Measurements from ENCODE around the gene RETSAT.
A peak's percentile ranks its signal among the peaks of the same experiment; 100 is the strongest.
"Not testable (repeated sequence)": the region's sequence is repeated elsewhere in the genome, so short reads cannot be mapped to it uniquely, and the experiment has no call there.

The RETSAT gene

DNA sequence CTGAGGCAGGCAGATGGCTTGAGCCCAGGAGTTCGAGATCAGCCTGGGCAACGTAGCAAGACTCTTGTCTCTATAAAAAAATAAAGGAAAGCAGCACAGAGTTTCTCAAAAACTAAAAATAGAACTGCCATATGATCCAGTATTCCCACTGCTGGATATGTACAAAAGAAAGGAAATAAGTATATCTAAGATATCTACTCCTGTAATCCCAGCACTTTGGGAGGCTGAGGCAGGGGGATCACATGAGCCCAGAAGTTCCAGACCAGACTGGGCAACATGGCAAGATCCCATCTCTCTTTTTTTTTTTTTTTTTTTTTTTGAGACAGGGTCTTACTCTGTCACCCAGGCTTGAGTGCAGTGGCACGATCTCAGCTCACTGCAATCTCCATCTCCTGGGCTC is 24.6 kb downstream of the RETSAT start:
- DNase-seq, result not testable (repeated sequence)

DNA sequence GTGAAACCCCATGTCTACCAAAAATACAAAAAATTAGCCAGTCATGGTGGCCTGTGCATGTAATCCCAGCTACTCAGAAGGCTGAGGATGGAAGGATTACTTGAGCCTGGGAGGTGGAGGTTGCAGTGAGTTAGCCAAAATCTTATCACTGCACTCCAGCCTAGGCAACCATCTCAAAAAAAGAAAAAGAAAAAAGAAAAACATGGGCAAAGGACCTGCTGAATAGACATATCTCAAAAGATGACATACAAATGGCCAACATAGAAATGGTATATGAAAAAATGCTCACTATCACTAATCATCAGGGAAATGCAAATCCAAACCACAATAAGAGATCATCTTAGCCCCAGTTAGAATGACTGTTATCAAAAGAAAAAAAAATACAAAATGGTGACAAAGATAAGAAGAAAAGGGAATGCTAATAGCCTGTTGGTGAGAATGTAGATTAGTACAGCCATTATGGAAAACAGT is 25.1 kb downstream of the RETSAT start:
- DNase-seq, result no peak

DNA sequence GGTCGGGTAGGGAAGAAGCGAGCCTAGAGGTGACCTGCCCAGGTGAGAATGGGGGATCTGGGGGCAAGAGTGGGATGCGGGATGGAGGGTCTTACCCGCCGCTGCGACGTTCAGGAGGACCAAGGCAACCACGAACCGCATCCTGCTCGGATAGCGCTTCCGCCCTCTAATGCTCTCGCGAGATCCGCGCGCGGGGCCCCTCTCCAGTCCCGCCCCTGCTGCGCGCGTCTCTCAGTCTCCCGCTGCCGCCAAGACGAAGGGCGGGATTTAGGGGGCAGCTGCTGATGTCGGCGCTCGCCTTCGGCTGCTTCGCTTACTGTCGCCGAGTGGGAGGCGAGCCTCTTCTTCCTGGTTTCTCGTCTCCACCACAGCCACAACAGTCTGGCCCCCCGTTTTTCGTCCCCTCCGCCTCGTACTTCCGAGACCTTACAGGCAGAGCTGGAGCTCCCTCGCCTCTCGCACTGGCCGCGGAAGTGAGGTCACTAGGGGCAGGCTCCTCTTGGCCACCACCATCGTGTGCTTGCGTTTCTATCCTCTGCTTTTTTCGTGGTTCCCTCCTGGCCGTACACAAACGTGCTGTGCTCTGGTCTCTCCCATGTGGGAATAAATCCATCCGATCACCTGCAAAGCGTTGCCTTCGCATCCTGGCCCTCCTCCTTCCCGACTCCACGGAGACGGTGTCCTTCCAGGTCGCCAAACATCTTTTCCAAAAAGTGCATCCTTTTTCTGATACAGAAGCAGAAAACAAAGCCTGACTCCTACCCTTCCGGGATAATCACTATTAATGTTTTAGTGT is 26.3 kb downstream of the RETSAT start, which contains the start of gene TGOLN2:
TGOLN2 (minus strand) TSS at position 168 of the 796 bp plus-strand sequence; CDS start at position 141, 27 bp downstream.
- DNase-seq, result peak; percentile 81

DNA sequence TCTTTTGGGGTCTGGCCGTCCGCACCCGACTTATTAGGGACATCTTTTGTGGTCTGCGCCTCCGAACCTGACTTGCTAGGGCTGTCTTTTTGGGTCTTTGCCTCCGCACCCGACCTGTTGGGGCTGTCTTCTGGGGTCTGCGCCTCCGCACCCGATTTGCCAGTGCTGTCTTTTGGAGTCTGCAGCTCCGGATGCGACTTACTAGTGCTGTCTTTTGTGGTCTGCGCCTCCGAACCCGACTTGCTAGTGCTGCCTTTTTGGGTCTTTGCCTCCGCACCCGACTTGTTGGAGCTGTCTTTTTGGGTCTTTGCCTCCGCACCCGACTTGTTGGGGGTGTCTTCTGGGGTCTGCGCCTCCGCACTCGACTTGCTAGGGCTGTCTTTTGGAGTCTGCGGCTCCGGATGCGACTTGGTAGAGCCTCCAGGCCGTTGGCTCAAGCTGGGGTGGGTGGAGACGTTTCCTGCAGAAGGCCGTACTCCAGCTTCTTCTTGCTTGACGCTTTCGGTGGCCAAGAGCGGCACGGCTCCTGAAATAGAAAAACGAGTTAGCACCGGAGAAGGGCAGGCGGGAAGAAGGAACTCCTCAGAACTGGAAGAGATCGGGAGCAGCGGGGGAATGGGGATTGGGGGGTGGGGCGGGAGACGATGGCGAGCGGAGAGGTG is 27.0 kb downstream of the RETSAT start:
- DNase-seq, result no peak

DNA sequence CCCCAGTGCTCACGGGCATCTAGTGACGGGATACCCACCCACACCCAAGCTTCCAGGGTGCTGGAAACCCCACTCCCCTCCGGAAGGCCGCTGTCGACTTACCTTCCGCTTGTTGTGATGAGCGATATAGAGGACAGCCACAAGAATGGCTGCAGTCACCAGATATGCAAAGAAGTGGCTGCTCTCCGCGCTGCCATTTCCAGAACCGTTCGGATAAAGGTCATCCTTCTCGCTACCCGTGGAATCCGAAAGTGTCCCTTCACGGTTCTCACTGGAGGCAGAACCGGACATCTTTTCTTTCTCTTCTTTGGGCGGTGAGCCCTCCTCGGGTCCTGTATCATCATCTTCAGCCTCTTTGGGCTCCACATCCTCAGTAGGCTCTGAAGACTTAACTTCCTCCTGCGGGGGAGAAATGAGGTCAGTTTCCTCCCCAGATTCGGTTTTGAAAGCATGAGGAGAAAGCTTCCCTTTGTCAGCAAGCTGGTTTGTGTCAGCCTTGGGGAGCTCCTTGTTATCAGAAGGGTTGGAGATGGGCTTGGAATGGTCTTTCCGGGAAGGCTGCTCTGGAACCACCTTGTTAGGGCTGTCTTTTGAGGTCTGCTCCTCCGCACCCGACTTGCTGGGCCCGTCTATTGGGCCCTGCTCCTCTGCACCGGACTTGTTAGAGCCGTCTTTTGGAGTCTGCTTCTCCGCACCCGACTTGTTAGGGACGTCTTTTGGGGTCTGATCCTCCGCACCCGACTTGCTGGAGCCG is 27.7 kb downstream of the RETSAT start:
- no peak for DNase-seq

DNA sequence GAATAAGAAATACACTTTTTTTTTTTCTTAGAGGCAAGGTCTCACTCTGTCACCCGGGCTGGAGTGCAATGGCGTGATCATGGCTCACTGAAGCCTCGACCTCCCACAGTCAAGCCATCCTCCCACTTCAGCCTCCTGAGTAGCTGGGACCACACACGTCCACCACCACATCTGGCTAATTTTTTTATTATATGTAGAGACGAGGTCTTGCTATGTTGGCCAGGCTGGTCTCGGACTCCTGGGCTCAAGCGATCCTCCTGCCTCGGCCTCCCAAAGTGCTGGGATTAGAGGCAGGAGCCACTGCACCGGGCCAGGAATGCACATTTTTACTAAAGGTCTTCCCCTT is 28.9 kb downstream of the RETSAT start:
- DNase-seq, result no peak

DNA sequence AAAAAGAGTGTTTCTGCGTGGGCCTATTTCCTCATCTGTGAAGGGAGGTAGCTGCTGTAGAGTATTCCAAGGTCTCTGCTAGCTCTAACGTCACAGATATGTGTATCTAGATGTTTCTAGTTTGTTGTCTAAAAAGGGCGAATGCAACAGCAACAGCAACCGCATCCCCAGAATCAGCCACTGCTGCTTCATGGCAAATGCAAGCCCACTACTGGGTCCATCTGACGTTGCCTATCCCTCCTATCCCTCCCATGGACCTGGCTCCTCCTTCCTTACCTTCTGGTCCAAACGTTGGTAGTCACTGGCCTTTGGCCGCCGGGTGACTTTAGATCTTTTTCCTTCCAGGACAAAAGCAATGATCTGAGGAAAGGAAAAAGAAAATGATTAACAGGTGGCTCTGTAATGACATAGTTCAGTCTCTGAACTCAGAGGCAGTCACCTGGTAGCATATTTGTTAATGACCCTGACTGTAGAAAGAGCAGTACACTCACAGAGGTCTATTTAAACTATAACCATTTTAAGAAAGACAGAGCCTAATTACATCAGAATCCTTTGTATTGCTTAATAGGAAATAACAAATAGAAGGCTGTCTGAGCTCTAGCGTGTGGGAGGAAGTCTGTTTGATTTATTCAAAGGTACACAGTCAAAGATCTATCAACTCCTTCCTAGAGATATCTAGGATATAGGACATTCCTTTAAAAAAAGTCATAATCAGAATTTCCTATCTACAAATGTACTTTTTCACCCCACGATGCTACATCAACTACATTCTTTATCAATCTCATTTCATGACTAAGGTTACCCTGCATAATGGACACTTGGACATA is 29.5 kb downstream of the RETSAT start:
- no peak for DNase-seq

DNA sequence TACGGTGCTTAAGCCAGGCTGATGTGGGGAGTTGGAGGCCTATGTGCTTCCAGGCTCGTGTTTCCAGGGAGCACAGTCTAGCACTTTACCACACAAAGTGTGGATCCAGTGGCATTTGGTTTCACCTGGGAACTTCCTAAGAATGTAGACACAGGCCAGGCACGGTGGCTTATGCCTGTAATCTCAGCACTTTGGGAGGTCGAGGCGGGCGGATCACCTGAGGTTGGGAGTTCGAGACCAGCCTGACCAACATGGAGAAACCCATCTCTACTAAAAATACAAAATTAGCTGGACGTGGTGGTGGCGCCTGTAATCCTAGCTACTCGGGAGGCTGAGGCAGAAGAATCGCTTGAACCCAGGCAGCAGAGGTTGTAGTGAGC is 30.4 kb downstream of the RETSAT start:
- not testable (repeated sequence) for DNase-seq

DNA sequence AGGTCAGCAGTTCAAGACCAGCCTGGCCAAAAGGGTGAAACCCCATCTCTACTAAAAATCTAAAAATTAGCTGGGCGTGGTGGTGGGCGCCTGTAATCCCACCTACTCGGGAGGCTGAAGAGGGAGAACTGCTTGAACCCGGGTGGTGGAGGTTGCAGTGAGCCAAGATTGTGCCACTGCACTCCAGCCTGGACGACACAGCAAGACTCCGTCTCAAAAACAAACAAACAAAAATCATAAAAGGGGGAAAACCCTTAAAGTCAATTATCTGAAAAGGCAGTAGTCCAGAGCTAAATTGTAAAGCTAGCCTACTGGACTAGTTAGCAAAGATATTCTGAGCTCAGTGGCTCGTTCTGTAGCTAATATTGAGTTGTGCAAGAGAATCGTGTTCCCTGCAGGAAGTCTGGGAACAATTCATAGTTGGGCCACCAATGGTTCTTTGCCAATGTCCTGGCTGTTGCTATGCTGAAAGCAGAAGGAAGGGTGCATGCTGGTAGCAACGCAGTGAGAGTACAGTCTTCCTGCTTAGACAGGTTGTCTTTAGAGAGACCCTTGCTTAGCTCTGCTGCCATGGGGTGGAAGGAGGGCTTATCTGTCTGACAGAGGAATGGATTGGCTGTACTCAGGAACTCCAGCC is 30.9 kb downstream of the RETSAT start:
- DNase-seq, result no peak

DNA sequence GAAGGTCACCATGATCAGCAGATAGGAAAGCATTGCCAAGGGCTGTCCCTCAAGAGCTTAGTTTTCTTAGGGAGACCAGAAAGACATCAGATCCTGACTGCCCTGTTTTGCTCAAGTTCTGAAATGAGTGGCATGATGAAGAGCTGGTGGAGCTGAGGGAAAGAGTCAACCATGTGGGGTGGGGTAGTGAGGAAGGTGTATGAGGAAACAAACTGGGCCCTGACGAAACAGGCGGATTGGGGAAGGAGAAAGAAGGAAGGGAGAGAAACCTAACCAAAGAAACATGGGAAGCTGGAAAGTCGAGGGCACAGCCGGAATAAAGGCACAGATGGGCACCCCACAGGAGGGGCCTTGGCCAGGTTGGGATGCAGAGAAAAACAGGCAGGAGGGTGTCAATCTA is 34.5 kb downstream of the RETSAT start:
- DNase-seq, result no peak

DNA sequence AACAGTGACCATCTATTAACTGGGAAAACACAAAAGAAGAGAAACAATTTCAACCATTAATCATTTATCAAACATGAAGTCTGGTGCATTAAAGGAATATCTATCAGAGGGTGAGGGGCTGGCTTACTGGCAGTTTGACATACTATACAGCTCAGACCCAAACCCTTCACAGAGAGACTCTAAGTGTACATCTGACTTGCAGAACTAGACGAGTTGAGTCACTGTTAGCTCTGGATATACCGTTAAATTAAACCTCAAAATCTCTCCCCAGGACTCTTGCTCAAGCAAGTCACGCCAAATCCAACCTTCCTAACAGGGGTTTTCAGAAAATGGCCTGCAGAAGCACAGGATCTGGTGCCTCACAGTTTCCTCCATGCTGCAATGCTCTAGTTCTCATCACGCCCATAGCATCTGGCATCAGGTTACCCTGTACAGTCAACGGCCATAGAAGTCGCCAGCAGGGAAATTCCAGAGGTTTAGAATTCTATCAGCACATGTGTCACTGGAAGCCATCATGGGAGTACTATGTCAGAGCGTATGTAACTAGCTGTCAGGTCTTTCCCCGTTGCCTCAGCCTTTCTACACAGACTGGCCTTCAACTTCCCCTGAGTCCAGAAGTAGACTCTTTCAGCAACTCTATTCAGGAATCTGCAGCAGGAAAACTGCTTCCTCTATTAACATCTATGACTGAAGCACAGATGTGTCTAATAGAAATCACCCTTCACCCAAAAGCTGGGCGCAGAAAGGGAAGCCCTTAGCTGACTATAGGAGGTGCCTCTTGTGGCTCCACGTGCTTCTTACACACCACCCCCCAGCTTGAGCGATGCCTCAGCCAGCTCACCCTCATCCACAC is 35.9 kb downstream of the RETSAT start:
- no peak for DNase-seq

DNA sequence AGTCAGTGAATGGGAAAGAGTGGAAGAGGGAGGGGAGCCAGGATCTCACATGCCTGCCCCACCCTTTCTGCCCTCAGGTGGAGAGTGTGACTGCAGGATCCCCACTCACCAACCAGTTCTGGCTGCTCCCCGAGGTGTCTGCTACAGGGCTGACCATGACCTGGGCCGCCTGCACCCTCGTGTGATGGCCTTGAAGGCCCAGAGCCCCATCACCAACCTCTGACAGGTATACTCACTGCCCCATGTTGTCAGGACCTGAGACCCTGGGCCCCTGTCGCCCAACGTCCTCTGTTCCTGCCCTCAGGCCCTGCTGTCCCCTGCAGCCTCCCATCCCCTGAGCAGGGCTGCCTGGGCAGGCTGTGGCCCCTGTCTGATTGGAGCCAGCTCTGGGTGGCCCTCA is 38.4 kb downstream of the RETSAT start:
- not testable (repeated sequence) for DNase-seq

DNA sequence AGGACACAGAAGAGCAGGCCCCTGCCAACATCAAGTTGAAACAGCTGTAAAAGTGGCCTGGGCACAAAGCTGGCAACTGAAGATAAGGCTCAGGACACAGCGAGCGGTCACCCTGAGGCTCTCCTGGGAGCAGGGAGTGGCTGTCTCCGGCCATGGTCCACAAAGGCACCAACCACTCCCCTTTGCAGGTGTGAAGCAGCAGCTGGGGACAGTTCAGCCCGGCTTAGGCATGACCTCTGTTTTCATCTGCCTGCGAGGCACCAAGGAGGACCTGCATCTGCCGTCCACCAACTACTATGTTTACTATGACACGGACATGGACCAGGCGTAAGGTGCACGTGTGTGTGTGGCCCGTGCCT is 39.5 kb downstream of the RETSAT start:
- DNase-seq, result no peak

DNA sequence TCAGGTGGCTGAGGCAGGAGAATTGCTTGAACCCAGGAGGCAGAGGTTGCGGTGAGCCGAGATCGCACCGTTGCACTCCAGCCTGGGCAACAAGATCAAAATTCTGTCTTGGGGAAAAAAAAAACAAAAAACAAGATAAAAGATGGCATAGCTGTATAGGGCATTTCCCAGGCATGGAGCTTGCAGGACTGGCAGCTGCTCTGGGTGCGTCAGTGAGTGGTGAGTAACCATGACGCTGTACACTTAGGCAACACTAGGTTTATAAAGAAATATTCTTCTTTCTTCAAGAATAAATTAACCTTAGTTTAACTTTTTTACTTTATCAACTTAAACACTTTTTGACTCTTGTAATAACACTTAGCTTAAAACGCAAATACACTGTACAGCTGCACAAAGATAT is 41.9 kb downstream of the RETSAT start:
- no peak for DNase-seq

DNA sequence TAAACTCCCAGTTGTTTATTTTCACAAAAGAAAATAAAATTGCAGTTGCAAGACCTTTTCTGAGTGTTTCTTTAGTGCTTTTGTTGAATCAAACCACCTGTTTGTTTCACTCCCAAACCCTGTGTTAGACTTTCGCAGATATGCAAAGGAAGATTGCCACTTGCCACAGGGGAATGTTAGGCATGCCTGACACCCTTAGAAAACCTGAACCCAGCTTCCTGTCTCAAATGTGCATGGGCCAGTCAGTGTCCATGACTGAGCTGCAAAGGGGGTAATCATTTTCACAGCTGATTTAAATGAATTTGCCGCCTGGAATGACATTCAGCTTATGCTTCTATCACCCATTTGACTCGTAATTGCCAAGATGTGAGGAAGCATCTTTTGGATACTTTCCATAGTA is 44.0 kb downstream of the RETSAT start:
- no peak for DNase-seq

DNA sequence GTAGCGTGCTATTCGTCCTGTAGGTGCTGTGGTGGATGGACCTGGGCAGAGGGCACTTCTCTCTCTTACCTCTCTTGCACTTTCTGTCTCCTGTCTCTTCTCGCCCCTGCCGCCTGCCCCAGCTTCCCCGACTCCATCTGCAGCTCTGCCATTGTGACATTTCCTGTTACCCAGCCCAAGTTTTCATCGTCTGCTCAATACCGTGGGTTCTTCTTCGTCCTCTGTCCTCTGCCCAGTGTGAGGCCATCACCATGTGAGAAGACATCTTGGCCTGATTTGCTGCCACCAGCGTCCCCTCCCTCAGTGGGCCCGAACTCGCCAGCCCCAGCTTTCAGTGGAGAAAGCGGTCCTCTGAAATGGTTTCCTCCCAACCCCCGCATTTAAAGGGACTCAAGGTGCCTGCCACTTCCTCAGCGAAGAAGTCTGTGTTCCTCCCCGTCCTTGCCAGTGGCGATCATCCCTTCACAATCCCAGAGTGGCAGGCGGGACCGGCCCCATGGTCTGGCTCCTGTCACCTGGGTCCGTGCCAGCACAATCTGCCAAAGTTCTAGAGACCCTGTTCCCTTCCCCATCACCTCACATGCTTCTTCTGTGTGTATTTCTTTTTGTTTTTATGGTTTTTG is 44.5 kb downstream of the RETSAT start:
- DNase-seq, result no peak

DNA sequence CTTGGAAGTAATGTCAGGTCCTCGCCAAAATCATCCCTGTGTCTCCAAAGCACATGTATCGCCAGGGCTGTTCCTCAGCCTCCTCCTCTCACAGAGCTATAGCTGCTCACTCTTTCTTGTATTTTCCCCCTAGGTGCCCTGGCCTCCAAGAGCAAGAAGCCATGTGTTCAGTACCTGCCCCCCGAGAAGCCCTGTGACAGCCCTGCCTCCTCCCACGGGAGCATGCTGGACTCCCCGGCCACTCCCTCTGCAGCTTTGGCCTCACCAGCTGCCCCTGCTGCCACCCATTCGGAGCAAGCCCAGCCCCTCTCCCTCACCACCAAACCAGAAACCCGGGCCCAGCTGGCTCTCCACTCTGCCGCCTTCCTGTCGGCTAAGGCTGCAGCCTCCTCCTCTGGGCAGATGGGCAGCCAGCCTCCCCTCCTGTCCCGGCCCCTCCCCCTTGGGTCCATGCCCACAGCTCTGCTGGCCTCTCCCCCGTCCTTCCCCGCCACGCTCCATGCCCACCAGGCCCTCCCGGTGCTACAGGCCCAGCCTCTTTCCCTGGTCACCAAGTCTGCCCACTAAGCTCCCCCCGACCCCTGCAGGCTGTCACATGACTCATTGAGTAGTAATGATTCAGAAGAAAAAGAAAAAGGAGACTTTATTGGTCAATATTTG is 45.3 kb downstream of the RETSAT start:
- peak; percentile 40 for DNase-seq

DNA sequence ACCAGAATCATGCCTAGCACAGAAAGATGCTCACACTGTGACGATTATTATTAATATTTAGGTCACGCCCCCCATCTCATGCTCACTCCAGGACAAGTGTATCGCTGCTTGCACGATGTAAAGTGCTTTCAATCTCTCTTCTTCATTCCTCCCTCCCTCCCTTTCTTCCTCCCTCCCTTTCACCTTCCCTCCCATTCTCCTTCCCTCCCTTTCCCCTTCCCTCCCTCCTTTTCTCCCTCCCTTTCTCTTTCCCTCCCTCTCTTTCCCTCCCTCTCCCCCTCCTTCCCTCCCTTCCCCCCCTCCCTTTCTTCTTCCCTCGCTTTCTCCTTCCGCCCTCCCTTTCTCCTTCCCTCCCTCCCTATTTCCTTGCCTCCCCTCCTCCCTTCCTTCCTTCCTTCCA is 46.1 kb downstream of the RETSAT start:
- DNase-seq, result no peak

DNA sequence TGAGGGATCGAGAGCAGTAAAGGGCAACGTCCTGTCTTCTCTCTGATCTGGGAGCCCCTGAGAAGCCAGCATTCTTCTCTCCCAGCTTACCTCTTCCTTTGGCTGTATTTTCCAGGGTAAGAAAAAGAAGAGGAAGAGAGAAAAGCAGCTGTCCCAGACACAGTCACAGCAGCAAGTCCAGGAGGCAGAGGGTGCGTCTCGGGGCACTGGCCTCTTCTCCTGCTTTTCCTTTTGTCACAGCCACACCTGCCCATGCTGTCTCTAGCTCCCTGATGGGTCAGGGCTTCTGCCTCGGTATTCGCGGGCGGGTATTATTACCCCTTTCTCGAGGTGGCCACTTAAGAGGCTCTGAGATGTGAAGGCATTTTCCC is 46.8 kb downstream of the RETSAT start:
- DNase-seq, result no peak

DNA sequence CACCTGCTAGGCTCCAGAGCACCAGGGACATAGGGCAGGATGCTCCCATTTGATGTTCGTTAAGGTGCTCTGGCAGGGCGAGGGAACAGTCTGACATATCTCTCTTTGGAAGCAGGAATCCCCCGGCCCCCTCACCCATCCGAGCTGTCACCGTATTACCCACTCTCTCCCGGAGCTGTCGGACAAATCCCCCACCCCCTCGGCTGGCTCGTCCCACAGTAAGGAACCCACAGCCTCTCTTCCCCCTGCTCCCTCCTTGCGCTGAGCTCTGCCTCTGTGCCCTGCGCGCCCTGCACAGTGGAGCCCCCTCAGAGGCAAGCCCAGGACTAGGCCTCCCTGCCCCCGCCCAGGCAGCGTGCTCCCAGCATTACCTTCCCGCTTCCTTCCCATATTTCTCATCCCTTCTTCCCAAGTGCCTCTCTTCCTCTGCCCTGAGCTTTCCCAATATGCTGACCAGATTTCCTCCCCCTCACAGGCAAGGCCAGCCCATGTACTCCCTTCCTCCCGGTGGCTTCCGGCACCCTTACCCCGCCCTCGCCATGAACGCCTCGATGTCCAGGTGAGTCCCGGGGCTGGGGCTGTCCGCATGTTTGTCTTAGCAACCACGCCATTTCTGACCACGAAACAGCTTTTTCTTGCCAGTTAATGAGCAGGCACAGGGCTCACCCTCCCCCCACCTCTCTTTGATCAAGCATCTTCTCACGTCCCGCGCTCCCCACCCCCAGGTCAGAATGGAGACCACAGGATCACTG is 50.4 kb downstream of the RETSAT start:
- no peak for DNase-seq
